GM23248 (cell line): ENCODE data around the gene XRN1. TPM values are rescaled to one million over a fixed set of nuclear protein-coding genes. Genes with fewer than 3 reads are reported as not detected.

Experiments used
- DNase-seq: peaks from one replicate; pipeline ENCODE4 v3.0.0-alpha.2; 2015
- H2AFZ ChIP-seq: fragments of 200-600 bp; sonication (generic); 2 replicates; pipeline ENCODE4 v1.6.1; 2016; ENCODE audit warnings: antibody characterized with exemption
- H3F3A ChIP-seq: fragments of 200-600 bp; sonication (generic); 2 replicates; pipeline ENCODE4 v1.6.1; 2016; ENCODE audit warnings: mild to moderate bottlenecking, antibody characterized with exemption, mixed run types; ENCODE audit not compliant: insufficient read depth
- H3K27ac ChIP-seq: fragments of 200-600 bp; sonication (generic); 2 replicates; pipeline ENCODE4 v1.5.1; 2016; ENCODE audit warnings: mild to moderate bottlenecking
- H3K27me3 ChIP-seq: fragments of 200-600 bp; sonication (generic); replicated peaks from 2 replicates; pipeline ENCODE4 v1.6.1; 2016; ENCODE audit warnings: mild to moderate bottlenecking; ENCODE audit not compliant: insufficient read depth
- H3K36me3 ChIP-seq: fragments of 200-600 bp; sonication (generic); 2 replicates; pipeline ENCODE4 v1.6.1; 2016; ENCODE audit warnings: low read depth, mild to moderate bottlenecking
- H3K4me1 ChIP-seq: fragments of 200-600 bp; sonication (generic); 2 replicates; pipeline ENCODE4 v1.6.1; 2016; ENCODE audit warnings: mild to moderate bottlenecking; ENCODE audit not compliant: insufficient read depth
- H3K4me2 ChIP-seq: fragments of 200-600 bp; sonication (generic); one replicate; pipeline ENCODE4 v1.6.1; 2016; ENCODE audit warnings: mild to moderate bottlenecking; ENCODE audit not compliant: unreplicated experiment
- H3K4me3 ChIP-seq: fragments of 200-600 bp; sonication (generic); 2 replicates; pipeline ENCODE4 v1.5.1; 2016; ENCODE audit warnings: mild to moderate bottlenecking
- H3K79me2 ChIP-seq: fragments of 200-600 bp; sonication (generic); 2 replicates; pipeline ENCODE4 v1.6.1; 2016; ENCODE audit warnings: mild to moderate bottlenecking; ENCODE audit not compliant: insufficient read depth
- H3K9ac ChIP-seq: fragments of 200-600 bp; sonication (generic); 2 replicates; pipeline ENCODE4 v1.6.1; 2016; ENCODE audit warnings: mild to moderate bottlenecking
- H3K9me2 ChIP-seq: fragments of 200-600 bp; sonication (generic); 2 replicates; pipeline ENCODE4 v1.6.1; 2016; ENCODE audit warnings: mixed run types, mild to moderate bottlenecking, moderate library complexity; ENCODE audit not compliant: insufficient read depth
- H3K9me3 ChIP-seq: fragments of 200-600 bp; sonication (generic); one replicate; pipeline ENCODE4 v1.6.1; 2017; ENCODE audit warnings: low read depth
- H4K20me1 ChIP-seq: fragments of 200-600 bp; sonication (generic); 2 replicates; pipeline ENCODE4 v1.6.0; 2016; ENCODE audit not compliant: insufficient read depth
- EZH2 ChIP-seq: fragments of 200-600 bp; sonication (generic); IDR thresholded peaks from 2 replicates; pipeline ENCODE4 v1.6.1; 2018; ENCODE audit warnings: antibody characterized with exemption, mild to moderate bottlenecking; ENCODE audit not compliant: insufficient read depth, poor library complexity, severe bottlenecking
- EZH2phosphoT487 ChIP-seq: fragments of 200-600 bp; sonication (generic); IDR thresholded peaks from 2 replicates; pipeline ENCODE4 v1.6.1; 2018; ENCODE audit warnings: antibody characterized with exemption, moderate library complexity, mild to moderate bottlenecking, low read depth; ENCODE audit not compliant: insufficient read depth
- WGBS, 2 experiments: methylation state at CpG; one replicate each; pipeline ENCODE4 v1.1.6; 2015 to 2017; ENCODE audit warnings: low lambda C conversion rate in 2 of 2, low coverage in 1 of 2; ENCODE audit errors: missing lambda C conversion rate in 2 of 2; 5-methylcytosine and 5-hydroxymethylcytosine counted together
- in situ Hi-C: fragments of 300-500 bp; cut with MboI; formaldehyde crosslinking; loops from 2 replicates; pipeline ENCODE4 v1.15.0; 2020
- polyA plus RNA-seq: library from polyadenylated mRNA; unstranded; fragments of >200 nt; fragmentation: Nextera tagmentation; extraction: Ambion mirVana; gene quantifications from 2 replicates; pipeline ENCODE4 v1.2.1, GENCODE V29; 2016
- total RNA-seq: library from RNA; depleted of rRNA; stranded (reverse); fragments of >200 nt; shearing (Covaris generic); gene quantifications from 2 replicates; pipeline ENCODE4 v1.2.3, GENCODE V29; 2014

Gene XRN1
- total and polyA plus RNA-seq, 2 experiments from 2014 or later = 17.5 to 35.0 TPM

DNA sequence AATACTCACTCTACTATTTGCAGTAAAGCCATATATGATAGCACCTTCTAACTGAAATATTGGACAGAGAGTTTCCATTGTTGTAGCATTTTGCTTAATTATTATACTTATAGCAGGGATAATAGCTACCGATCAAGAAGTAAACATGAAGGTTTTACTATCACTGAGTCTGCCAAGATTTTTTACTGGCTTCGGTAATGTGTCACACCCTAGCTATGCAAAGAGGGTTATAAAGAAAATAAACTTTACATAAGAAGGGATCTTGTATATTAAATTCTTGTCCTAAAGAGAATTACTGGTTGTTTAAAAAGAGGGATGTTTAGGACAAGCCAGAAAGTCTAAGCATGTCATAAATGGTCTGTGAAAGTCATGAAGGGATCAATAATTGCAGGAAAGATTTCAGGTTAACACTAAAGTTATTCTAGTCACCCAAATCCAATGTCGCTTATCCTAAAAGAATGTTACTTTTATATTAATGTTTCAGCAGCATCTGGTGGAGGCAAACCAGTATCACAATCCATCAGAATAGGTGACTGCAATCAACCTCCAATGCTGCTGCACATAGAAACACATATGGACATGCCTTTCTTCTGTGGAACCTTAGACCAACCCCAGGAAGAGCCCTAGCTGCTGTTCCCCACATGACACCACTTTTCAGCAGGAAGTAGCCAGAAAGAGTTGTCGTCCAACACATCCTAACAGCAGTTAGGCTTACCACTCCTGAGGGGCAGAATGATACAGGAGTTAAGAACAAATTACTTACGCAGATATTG is 159.8 kb downstream of the XRN1 start:
- no peaks in the 10 kb centered on the region for H3K36me3 ChIP-seq
- DNase-seq = no peak
- no peaks in the 10 kb centered on the region for H3K4me1 ChIP-seq
- H3K4me3 ChIP-seq = no peak overlapping the region
- H4K20me1 ChIP-seq = no peaks in the 10 kb centered on the region
- H3F3A ChIP-seq = no peaks in the 10 kb centered on the region
- no peak overlapping the region for H3K4me2 ChIP-seq
- TF ChIP-seq EZH2phosphoT487 = no peak
- 95 to 99% methylated on average over 5 of the region's 5 CpGs for WGBS, 2 experiments
- no peak overlapping the region for H3K9ac ChIP-seq
- H2AFZ ChIP-seq = no peak overlapping the region
- no peaks in the 10 kb centered on the region for H3K79me2 ChIP-seq
- no peaks in the 10 kb centered on the region for H3K9me2 ChIP-seq
- no peaks in the 10 kb centered on the region for H3K27me3 ChIP-seq
- H3K9me3 ChIP-seq = peaks cover 2% of the 10 kb centered on the region
- in situ Hi-C loops = loop anchor here (10.0 kb wide), 1 partner anchor 163 kb away; no protein-coding TSS in a partner anchor
- H3K27ac ChIP-seq = no peak overlapping the region

- H3K9ac ChIP-seq = no peak overlapping the region
- H3K79me2 ChIP-seq = no peaks in the 10 kb centered on the region
- no peaks in the 10 kb centered on the region for H3K36me3 ChIP-seq
- no peak for DNase-seq
- H3F3A ChIP-seq = no peaks in the 10 kb centered on the region
- H3K27me3 ChIP-seq = no peaks in the 10 kb centered on the region
- in situ Hi-C loops = loop anchor here (10.0 kb wide), 1 partner anchor 160 kb away; no protein-coding TSS in a partner anchor
- H3K9me2 ChIP-seq = no peaks in the 10 kb centered on the region
- H3K4me3 ChIP-seq = no peak overlapping the region
- no peak for TF ChIP-seq EZH2phosphoT487
- TF ChIP-seq EZH2 = no peak
- H3K4me1 ChIP-seq = no peaks in the 10 kb centered on the region
- no peak overlapping the region for H2AFZ ChIP-seq
- H3K4me2 ChIP-seq = no peak overlapping the region
- H4K20me1 ChIP-seq = no peaks in the 10 kb centered on the region
- 24 to 35% methylated on average over 2 of the region's 2 CpGs for whole genome bisulfite sequencing, 2 experiments
- H3K9me3 ChIP-seq = peaks cover 2% of the 10 kb centered on the region
- no peak overlapping the region for H3K27ac ChIP-seq
Measured at GRCh38 chr3:142285083-142285517, 162.7 kb downstream of the XRN1 start.

GRCh38 chr3:142282503-142282902 is 165.3 kb downstream of the XRN1 start:
- TF ChIP-seq EZH2phosphoT487 = no peak
- TF ChIP-seq EZH2 = no peak
- Histone ChIP-seq H3K4me2 (no peak overlapping the region), H4K20me1 (no peaks in the 10 kb centered on the region), H3K36me3 (no peaks in the 10 kb centered on the region), H3K4me3 (no peak overlapping the region), H3K9me3 (peaks cover 2% of the 10 kb centered on the region), H3F3A (0 out of 2 replicates have a peak, but pooled peaks cover 6% of the 10 kb centered on the region), H3K27ac (no peak overlapping the region), H3K4me1 (peaks cover 5% of the 10 kb centered on the region), H3K9ac (no peak overlapping the region), H2AFZ (no peak overlapping the region), H3K79me2 (no peaks in the 10 kb centered on the region), H3K27me3 (no peaks in the 10 kb centered on the region), H3K9me2 (no peaks in the 10 kb centered on the region)
- 83 to 92% methylated on average over 4 of the region's 4 CpGs for WGBS, 2 experiments
- no peak for DNase-seq
- in situ Hi-C loops = loop anchor here (10.0 kb wide), 1 partner anchor 158 kb away; no protein-coding TSS in a partner anchor

- no peak overlapping the region for H3K4me3 ChIP-seq
- no peaks in the 10 kb centered on the region for H3K27me3 ChIP-seq
- 0 out of 2 replicates have a peak, but pooled peaks cover 11% of the 10 kb centered on the region for H3F3A ChIP-seq
- H3K36me3 ChIP-seq = no peaks in the 10 kb centered on the region
- peaks cover 10% of the 10 kb centered on the region for H3K4me1 ChIP-seq
- H3K4me2 ChIP-seq = no peak overlapping the region
- no peak overlapping the region for H2AFZ ChIP-seq
- H3K9me3 ChIP-seq = peaks cover 2% of the 10 kb centered on the region
- no peak overlapping the region for H3K9ac ChIP-seq
- no peak for DNase-seq
- no peaks in the 10 kb centered on the region for H4K20me1 ChIP-seq
- H3K9me2 ChIP-seq = no peaks in the 10 kb centered on the region
- WGBS, 2 experiments = 59 to 79% methylated on average over 1 of the region's 1 CpG
- no peak overlapping the region for H3K27ac ChIP-seq
- in situ Hi-C loops = loop anchor here (10.0 kb wide), 1 partner anchor 157 kb away; no protein-coding TSS in a partner anchor
- TF ChIP-seq EZH2 = no peak
- no peak for TF ChIP-seq EZH2phosphoT487
- no peaks in the 10 kb centered on the region for H3K79me2 ChIP-seq
Measured at GRCh38 chr3:142281474-142281873, 166.4 kb downstream of the XRN1 start.
